Kidney epithelial cell (primary cell): ENCODE data around the gene LBX1. TPM values are rescaled to one million over a fixed set of nuclear protein-coding genes. Genes with fewer than 3 reads are reported as not detected.

Source experiments
- DNase-seq: peaks from one replicate; pipeline ENCODE4 v3.0.0-alpha.2; 2010; ENCODE audit warnings: low read depth
- H3K27me3 ChIP-seq: 2 replicates; pipeline ENCODE4 v1.6.0; 2011; ENCODE audit warnings: low read length; ENCODE audit not compliant: control insufficient read depth, insufficient read depth
- H3K36me3 ChIP-seq: 2 replicates; pipeline ENCODE4 v1.5.1; 2011; ENCODE audit warnings: low read length; ENCODE audit not compliant: control insufficient read depth, insufficient read depth
- H3K4me3 ChIP-seq: 2 replicates; pipeline ENCODE4 v1.5.1; 2011; ENCODE audit warnings: low read depth, mild to moderate bottlenecking, control low read depth, low read length
- total RNA-seq: library from RNA; depleted of rRNA; stranded (reverse); fragments of >200 nt; gene quantifications from 2 replicates; pipeline ENCODE4 v1.2.3, GENCODE V29; 2015
- TF ChIP-seq, protein P1 (sequence below): IDR thresholded peaks from 2 replicates; pipeline ENCODE4 v1.5.1; 2011; ENCODE audit warnings: mild to moderate bottlenecking, moderate library complexity, low read length, control low read depth, inconsistent platforms; ENCODE audit not compliant: insufficient read depth, poor library complexity, severe bottlenecking

Gene LBX1
- total RNA-seq, 1 donor from 2014 or later = not detected

DNA sequence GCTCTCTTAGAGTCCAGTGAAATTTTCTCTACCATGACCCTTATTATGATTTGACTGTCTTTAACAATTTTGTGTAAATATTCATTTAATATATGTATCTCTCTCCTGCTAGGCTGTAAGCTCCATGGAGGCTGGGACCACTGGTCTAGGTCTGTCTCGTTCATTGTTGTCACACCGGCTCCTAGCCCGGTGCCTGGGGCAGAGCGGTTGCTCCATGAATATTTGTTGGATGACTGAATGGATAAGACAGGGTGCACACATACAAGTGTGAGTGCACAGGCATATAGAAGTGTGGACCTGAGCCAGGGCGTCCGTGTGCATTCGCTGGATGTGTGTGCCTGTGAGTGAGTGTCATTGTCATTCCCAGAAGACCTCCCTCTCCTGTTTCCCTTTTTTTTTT is 20.9 kb upstream of the LBX1 start:
- TF ChIP-seq, protein P1, sequence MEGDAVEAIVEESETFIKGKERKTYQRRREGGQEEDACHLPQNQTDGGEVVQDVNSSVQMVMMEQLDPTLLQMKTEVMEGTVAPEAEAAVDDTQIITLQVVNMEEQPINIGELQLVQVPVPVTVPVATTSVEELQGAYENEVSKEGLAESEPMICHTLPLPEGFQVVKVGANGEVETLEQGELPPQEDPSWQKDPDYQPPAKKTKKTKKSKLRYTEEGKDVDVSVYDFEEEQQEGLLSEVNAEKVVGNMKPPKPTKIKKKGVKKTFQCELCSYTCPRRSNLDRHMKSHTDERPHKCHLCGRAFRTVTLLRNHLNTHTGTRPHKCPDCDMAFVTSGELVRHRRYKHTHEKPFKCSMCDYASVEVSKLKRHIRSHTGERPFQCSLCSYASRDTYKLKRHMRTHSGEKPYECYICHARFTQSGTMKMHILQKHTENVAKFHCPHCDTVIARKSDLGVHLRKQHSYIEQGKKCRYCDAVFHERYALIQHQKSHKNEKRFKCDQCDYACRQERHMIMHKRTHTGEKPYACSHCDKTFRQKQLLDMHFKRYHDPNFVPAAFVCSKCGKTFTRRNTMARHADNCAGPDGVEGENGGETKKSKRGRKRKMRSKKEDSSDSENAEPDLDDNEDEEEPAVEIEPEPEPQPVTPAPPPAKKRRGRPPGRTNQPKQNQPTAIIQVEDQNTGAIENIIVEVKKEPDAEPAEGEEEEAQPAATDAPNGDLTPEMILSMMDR = no peak
- H3K27me3 ChIP-seq = peaks cover 33% of the 10 kb centered on the region
- no peak overlapping the region for H3K4me3 ChIP-seq
- DNase-seq = no peak
- no peaks in the 10 kb centered on the region for H3K36me3 ChIP-seq

DNA sequence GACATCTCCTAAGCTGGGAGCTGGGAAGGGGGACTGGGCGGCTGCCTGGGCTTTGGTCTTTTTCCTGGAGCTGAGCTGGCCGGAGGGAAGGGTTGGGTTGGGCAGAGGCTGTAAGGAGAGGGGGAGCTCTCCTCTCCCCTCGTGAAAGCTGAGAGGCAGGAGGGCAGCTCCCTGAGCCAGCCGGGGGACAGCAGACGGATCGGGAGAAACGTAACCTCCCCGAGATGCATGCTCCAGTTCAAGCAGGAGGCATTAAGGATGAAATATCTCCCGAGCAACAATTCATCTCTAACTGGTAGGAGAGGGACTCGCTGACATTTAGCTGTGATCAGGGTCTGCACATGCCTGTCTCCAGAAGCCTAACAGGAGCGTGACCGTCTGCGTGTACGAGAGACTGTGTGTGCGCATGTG is 19.9 kb upstream of the LBX1 start:
- no peak for DNase-seq
- H3K4me3 ChIP-seq = no peak overlapping the region
- no peaks in the 10 kb centered on the region for H3K36me3 ChIP-seq
- H3K27me3 ChIP-seq = peaks cover 37% of the 10 kb centered on the region
- TF ChIP-seq, protein P1 = no peak

DNA sequence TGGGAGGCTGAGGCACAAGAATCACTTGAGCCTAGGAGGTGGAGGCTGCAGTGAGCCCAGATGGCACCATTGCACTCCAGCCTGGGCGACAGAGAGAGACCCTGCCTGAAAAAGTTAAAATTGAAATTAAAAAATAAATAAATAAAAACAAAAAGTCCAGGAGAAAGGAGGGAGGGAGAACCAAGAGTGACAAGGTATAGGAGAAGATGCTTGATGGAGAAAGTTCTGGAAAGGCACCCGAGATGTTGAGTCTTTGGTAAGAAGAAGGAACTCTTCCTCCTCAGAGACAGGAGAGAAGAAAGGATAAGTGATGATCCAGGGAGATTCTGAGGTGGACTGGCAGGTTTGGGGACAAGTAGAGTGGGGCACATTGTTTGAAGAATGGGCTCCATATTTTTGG is 17.4 kb upstream of the LBX1 start:
- TF ChIP-seq, protein P1 = no peak
- Histone ChIP-seq H3K36me3 (no peaks in the 10 kb centered on the region), H3K27me3 (peaks cover 41% of the 10 kb centered on the region), H3K4me3 (no peak overlapping the region)
- no peak for DNase-seq

DNA sequence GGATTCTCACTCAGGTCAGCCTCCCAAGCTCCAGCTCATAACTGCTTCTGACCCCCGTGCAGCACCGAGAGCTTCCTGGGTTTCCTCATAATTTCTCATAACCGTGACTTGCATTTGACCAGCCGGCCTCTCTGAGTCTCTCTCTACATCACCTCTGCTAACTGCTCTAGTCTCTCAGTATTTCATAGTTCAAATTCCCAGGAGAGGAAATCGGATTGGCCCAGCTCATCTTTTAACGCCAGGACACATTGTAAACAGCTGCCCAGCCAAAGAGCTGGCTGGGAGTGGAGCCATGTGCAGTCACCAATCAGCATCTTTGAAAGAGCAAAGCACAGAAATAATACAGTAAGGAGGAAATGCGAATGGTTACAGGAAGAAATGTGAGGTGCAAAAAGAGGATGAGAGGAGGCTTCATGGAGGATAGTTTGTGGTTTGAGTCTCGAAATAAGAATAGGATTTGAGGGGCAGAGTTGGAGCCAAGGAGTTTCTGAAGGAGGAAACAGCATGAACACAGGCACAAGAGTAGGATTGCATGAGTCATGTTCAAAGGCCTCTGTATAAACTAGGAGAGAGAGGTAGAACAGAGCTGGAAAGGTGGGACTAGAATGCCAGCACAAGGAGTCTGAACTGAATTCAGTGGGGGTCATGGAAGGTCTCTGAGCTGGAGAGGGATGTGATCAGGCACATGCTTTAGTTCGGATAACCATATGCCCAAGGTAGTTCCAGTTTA is 15.2 kb upstream of the LBX1 start:
- TF ChIP-seq, protein P1 = no peak
- Histone ChIP-seq H3K4me3 (no peak overlapping the region), H3K27me3 (peaks cover 44% of the 10 kb centered on the region), H3K36me3 (no peaks in the 10 kb centered on the region)
- DNase-seq = no peak

DNA sequence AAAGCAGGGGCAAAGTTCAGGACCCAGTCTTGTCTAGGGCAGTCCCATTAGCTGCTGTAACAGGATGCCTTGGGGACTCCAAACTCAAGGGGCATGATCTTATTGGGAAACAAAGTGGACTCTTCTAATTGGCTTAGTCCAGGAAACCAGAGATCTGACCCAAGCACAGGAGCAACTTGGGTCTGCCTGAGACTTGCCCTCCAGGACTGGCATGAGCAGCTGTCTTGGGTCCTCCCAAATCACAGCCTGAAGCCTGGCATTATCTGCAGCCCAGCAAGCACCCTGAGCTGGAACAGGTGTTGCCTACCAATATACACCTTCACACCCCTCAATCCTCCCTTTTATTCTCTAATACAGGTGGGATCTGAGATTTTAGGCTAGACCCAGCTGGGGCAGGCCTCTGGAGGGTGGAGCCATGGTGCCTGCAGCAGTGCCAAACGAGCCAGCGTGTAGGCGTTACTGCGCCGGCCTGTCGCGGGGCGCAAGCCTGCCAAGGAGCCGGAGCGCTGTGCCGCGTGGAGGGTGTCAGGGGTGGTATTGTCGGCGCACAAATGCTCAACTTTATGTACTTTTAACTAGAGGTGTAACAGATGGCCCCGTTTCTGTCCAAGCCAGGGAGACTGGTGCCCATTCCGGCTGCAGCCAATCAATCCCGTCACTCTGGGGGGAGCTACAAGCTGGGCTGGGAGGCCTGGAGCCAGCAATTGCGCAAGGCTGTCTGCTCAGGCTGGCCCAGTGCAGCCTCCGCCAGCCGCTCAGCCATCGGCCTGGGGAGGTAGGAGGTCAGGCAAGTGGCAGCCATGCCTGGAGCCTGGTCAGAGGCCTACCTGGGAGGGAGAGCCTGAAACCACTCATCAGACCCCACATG is 12.8 kb upstream of the LBX1 start:
- Histone ChIP-seq H3K4me3 (no peak overlapping the region), H3K36me3 (no peaks in the 10 kb centered on the region), H3K27me3 (peaks cover 57% of the 10 kb centered on the region)
- no peak for DNase-seq
- TF ChIP-seq, protein P1 = no peak
